Stimulated activated CD4-positive, alpha-beta T cell treated with anti-CD3 and anti-CD28 coated beads, Interleukin-1b, Interleukin-23, amount 100 ng/mL, for 1 hour (primary cell): Measurements from ENCODE around the gene PKMYT1.
A peak's percentile ranks its signal among the peaks of the same experiment; 100 is the strongest.

Source experiments
- DNase-seq, 2 donors: peaks; one replicate each; pipeline ENCODE4 v3.0.0-alpha.2; 2020; ENCODE audit warnings: low read depth in 2 of 2

PKMYT1 gene

DNA sequence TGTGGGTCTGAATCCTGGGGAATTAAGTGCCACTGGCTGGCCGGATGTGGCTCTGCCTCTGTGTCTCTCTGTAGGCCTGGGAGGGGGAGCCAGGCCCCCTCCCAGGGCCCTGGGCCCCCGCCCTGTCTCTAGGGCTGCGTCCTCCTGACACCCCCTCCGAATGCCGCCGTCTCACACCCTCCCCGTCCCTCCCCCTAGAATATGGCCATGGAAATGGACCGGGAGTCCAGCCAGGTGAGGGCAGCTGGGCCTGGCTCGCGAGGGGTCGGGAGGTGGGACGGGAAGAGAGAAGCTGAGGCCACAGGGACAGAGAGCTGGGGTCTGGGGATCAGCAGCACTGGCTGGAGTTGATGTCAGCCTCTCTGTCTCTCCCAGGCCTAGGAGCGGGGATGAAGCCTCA lies 16.1 kb upstream of the PKMYT1 start:
- DNase-seq = no peak

DNA sequence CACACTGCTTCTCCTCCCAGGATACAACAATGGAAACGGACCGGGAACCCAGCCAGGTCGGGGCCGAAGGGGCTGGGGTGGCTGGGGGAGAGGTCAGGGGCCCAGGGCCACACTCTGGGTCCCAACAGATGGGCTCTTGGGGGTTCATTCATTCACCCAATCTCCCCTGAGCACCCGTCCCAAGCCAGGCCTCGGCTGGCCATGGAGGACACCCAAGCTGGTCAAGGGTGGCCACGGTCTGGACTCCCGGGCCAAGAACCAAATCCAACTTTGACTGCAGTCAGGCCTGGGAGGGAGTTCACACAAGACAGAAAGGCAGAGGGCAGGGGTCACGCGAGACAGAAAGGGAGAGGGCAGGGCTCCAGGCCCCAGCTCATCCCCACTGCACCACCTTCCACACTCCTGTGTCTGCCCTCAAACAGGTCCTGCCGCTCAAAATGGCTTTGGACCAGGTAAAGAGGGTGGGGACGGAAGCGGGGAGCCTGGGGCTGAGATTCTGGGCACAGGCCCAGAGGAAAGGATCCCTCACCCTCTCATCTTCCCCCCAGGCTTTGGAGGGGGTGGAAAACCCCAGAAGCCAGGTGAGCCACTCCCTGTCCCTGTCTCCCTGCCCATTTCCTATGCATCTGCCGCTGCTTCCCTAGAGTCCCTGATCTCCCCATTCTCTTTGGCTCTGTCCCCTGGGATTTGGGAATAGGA lies 12.3 kb upstream of the PKMYT1 start:
- no peak for DNase-seq

DNA sequence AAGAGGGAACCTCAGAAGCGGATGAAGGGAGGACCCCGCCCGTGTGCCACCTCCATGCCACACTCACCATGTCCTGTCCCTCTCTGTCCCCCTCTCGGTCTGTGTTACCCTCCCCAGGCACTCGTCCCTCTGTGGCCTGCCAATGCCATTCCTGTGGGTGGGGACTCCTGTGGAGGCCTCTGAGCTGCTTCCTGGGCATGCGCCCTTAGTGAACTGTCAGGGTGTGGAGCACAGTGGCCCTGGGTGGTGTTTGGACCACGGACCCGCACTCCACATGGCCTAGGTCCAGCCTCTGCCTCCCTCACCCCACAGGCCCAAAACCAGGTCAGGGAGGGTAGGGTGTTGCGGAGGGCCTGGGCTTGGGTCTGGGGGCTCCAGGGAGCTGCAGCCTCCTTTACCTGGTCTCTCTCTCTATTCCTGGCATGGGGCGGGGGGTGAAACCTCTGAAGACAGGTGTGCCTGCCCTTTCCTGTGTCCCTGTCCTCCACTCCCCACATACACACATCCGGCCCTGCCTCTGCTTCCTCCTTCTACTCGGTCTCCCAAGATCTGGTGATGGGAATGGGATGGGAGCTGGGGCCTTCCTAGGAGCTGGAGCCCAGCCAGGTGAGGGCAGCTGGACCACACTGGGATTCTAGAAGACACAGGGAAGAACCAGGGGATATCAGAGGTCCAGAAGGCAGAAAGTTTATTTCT lies 11.5 kb upstream of the PKMYT1 start:
- DNase-seq = no peak

DNA sequence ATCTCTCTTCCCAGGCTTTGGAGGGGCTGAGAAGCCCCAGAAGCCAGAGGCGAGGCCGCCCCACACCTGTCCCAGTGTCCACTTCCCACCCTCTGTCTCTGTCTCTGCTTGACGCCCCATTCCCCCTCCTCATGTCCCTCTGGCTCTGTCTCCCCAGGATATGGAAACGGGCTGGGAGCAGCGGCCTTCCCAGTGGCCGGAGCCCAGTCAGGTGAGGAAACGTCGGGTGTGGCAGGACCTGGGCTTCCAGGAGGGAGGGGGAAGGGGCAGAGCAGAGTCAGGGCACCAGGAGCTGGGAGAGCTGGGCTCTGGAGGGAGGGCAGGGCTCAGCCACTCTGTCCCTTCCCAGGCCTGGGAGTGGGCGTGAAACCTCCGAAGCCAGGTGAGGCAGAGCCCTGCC lies 10.6 kb upstream of the PKMYT1 start:
- no peak for DNase-seq

DNA sequence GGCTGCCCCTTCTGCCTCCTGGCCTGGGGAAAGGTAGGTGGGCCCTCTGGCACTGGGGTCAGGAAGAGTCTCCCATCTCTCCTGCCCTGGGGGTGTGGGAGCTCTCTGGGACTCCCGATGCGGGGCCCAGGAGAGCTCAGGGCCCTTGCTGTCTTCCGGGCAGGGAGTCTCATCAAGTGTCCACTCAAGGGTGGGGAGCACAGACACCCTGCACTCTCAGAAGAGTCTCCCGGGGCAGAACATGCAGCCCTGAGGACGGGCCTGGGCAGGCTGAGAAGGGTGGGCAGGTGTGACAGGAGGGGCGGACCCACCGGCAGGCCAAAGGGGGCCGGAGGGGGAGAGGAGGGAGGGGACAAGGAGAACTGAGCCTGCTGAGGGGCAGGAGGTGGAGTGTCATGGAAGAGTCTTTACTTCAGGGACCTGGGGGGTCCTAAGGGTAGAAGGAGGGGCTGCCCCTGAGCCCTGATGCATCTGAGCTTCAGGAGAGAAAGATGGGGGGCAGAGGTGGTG lies 8.4 kb upstream of the PKMYT1 start:
- DNase-seq = no peak

DNA sequence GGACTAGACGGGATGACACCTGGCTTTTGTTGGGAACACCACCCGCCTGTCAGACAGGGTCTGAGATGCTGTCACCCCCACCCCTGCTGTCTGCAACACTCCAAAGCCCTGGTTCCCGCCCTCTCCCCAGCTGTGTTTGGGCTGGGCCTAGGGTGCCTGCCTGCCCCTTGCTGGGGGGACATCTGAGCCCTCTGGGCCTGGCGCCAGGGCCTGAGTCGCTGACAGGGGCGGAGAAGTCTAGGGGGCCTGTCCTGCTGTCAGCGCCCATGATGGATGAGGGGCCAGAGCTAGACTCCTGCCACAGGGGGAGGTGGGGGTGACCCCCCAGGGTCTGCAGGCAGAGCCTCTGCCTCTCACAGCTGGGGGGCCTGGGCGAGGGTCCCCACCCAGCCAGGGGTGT lies 7.6 kb upstream of the PKMYT1 start:
- no peak for DNase-seq

DNA sequence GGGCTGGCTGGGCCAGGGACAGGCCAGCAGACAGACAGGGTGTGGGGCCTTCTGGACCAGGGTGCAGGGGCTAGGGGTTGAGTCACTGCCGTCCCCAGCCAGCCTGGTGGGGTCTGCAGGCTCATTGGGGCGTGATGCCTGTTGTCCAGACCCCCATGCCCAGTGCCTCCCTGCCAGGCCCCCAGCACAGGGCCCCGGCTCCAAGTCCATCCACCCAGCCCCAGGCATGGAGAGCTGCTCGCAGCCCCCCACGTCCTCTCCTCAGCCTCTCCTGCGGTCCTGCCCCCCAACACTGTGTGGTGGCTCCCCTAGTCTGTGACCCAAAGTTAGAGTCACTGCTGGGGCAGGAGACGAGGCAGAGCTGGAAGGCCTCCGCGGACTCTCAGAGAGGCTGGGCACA lies 7.0 kb upstream of the PKMYT1 start:
- no peak for DNase-seq

DNA sequence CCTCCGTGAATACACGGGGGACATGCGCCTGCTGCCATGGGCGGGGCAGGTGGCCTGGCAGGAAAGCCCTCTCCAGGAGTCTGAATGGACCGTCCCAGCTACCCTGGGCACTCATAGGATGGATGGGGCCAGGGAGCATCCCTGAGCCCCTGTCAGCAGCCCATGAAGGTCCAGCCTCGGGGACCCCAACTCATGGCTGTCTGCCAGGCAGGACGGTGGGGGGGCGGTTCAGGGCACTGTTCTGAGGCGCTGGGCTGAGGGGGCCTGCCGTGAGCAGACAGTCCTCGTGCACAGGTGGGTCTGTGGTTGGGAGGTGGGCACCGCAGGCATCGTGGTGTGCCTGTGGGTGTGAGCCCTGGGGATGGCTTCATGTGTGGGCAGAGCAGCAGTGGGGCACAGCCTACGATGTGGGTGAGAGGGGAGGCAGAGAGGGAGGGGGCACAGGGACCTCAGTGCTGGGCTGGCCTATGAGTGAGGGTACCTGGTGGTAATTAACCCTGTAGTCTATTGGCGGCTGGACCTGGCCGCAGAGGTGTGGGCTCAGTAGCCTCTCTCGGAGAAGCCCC lies 6.5 kb upstream of the PKMYT1 start:
- DNase-seq = no peak

DNA sequence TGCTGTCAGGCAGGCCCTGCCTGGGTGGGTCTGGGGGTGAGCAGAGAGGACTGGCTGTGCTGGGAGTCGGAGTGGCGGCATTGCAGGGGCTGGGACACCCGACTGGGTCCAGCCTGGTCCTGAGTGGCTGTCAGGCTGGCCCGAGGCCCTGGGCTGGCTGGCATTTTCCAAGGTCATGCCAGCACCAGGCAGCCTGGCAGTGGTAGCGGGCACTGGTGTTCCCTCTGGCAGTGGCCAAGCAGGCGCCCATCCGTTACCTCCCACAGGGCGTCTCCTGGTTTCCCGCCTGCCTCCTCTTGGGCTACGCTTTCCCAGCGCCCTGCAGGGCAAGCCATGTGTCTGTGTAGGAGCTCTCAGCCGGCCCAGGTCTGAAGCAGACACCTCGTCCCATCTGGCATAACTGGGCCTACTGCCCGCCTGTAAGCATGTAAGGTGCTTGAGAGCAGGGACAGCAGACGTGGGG lies 5.7 kb upstream of the PKMYT1 start:
- no peak for DNase-seq

DNA sequence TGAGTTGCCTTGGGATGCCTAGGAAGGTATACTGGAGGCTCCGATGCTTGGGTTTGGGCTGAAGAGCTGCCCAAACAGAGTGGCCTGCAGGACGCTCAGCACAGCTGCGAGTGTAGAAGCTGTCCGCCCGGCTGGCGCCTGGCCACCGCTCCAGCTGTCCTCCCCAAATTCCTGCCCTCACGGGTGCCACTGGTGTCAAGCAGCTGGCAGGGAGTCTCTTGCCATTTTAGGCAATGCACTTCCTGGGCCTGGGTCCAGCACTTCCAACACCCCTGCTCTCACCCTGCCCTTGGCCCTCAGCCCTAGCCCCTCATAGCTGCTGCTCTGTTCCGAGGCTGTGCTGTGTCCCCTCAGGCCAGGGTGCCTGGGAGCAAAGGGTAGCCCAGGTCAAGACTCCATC lies 5.2 kb upstream of the PKMYT1 start:
- DNase-seq = no peak

DNA sequence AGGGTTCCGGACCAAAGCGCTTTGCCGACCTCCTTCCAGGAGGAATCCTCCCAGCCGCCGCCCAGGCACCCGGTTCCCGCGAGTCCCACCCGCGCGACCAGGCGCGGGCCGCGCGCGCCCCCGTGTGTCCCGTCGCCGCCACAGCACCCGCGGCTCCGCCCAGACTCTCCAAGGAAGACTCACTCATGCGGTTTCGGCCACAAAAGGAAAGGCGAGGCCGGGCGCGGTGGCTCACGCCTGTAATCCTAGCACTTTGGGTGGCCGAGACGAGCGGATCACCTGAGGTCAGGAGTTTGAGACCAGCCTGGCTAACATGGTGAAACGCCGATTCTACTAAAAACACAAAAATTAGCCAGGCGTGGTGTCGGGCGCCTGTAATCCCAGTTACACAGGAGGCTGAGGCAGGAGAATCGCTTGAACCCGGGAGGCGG lies 3.5 kb upstream of the PKMYT1 start:
- peak in 1 of 2 donors; percentile 53 for DNase-seq

DNA sequence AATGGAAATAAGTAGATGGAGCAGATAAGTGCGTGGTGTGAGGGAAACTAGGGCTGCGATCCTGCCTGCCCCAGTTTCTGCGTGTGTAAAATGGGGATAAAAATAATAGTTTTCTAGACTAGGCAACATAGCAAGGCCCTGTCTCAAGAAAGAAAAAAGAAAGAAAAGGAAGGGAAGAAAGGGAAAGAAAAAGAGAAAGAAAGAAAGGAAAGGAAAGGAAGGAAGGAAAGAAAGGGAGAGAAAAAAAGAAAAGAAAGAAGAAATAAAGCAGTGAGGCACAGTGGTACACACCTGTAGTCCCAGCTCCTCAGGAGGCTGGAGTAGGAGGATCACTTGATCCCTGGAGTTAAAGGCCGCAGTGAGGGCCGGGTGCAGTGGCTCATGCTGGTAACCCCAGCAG lies 2.2 kb upstream of the PKMYT1 start:
- DNase-seq = no peak

DNA sequence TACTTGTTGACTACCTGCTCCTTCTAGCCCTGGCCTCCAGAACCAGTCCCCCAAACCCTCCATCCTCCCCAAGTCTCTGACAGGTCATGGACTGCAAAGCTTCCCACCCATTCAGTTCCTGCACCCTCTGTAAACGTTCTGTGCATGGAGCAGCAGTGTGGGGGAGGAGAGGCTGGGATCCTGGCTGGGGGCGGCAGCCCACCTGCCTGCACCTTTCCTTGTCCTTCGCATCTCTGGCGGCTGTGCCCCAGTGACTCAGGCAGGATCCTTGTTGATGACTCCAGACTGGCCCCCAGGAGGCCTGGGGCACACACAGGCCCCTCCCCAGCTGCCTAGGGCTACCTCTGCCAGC lies 1.6 kb upstream of the PKMYT1 start:
- DNase-seq = no peak

DNA sequence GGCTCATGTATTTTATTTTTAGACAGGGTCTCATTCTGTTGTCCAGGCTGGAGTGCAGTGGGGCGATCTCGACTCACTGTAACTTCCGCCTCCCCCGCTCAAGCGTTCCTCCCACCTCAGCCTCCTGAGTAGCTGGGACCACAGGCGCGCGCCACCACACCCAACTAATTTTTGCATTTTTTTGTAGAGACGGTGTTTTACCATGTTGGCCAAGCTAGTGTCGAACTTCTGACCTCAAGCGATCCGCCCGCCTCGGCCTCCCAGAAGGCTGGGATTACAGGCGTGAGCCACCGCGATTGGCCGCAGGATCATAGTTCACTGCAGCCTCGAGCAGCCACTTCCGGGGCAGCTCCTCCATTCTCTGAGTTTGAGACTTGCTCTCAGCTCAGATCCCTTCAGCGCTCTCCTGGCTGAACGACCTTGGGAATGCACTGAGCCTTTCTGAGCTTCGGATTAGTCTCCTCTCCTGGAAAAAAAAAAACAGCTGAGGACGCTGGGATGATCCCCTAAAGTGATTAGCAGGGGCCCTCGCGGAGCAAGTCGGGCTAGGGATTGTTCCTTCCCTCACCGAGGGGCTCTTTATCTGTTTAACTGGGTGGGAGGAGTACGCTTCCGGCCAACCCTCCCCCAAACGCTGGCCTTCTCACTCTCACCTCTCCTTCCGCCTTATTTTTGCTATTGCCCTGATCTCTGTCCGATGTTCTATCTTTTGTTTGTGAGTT lies 1.1 kb upstream of the PKMYT1 start:
- no peak for DNase-seq

DNA sequence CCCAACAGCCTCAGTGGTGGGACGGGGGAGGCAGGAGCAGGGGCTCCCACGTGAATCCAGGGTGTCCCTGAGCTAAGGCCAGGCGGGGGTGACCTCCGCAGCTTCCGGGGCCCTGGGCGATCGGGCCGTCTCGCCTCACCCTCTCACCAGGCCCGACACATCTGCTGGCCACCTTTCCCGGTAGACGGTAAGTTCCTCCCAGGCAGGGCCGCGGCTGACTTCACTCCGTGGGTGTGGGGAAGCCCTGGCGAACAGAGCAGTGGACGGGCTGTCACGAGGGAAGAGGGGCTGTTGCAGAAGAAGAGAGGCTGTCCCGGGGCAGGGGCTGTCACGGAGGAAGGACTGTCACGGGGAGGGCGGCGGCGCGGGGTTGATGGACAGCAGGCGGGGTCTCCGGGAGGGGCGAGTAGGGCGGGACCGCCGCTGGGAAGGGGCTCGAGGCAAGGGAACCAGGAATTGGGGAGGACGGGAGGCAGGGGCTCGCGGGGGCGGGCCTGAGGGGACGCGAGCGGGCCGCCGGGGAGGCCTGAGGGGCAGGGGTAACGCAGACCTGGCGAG lies 498 bp downstream of the PKMYT1 start:
- DNase-seq = no peak

DNA sequence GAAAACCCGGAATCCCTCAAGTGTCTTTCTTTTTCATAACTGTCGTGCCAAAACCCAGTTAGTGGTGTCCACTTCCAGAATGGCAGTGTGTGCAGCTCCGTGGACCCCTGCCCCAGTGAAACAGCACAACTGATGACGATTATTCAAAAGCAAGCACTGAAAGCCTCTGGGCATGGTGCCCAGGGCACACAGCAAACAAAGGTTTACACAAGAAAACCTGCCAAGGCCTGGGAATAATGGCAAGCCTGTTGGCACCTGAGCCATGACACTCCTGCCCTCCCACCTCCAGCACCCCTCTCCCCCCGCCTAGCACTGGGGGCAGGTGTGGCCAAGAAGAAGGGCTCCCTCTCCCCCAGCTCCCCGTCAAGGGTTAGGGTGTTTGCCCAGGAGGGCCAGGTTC lies 2.8 kb downstream of the PKMYT1 start:
- DNase-seq = no peak

DNA sequence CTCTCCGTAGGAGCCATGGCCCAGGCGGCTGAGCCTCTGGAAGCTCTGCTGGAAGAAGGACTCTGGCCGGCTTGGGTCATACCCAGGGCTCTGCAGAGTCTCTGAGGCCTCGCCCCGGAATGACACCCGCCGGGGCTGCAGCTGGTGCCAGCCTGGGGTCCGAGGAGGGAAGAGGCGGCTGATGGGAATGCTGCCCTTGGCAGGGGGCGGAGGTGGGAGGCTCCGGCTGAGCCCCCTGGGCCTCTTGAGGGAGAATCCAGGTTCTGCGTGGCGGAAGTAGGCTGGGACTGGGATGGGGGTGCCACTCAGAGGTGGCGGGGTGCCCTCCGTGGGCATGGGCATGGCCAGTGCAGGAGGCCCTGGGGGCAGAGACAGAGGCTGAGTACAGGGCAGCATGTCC lies 3.6 kb downstream of the PKMYT1 start:
- DNase-seq = no peak

DNA sequence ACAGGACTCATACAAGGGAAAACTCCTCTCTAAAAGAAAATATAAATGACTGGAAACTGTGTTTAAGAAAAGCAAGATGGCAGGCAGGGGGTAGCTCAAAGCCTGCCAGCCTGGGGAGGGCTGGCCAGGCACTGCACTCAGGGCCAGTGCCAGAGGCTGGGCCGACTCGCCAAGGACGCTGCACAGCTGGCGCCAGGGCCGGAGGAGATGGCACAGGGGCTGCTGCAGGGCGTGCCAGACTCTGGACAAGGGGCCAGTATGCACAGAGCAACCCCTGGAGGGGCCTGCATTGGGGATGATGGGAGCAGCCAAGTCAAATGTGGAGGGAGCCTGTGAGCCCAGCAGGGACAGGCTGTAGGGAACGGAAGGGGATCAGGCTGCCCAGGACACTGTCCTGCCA lies 4.0 kb downstream of the PKMYT1 start:
- DNase-seq = no peak

DNA sequence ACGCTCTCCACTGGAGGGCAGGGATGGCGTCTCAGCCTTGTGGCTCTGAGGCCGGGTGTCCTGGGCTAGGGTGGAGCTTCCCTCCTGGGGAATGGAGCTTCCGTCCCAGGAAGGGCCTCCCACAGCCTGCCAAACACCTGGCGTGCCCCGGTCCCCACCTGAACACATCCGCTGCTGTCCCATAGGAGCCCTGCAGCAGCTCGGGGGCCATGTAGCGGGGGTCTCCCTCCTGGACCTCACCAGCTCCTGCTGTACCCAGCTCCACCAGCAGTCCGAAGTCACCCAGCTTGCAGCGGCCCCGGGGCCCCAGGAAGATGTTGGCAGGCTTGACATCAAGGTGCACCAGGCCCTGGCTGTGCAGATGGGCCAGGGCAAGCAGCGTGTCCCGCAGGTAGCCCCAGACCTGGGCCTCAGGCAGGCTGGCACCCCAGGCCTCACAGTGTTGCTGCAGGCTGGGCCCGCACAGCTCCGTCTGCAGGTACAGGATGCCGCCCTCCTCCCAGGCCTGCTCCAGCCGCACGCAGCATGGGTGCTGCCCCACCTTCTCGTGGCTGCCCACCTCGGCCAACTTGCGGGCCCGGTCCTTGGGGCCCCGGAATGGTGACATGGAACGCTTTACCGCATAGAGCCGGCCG lies 5.0 kb downstream of the PKMYT1 start:
- no peak for DNase-seq

DNA sequence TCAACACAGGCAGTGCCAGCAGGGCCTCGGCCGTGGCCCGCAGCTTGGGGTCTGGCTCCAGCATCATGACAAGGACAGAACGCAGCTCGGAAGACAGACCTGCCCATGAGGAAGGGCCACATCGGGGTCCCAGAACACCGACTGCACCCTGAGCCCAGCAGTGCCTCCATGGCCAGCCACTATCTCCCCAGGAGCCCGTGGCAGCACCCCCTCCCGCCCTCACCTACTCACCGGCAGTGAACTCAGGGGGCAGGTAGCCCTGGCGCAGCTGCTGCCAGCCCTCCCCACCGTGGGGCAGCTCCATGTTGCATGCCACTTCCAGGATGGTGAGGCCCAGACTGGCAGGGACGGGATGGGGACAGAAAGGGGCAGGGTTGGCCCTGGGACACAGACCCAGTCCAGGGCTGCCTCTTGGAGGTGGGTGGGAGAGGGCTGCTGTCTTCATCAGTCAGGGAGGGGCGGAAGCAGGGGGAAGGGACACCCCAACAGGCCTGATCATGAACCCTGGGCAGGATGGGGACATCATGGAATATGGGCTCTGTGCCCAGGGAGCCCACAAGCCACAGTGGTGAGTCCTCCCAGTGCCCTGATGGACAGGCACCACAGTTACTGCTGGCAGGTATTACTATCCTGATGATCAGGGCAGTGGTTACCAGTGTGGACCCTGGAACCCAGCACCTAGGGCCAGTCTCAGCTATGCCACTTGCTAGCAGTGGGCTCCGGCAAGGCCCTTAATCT lies 5.8 kb downstream of the PKMYT1 start:
- DNase-seq = no peak
